HEK293 (cell line): Measurements from ENCODE around the gene ADRA2B.

Experiments used
- CTCF ChIA-PET: fragments of 350-600 bp; formaldehyde crosslinking; extraction: SDS; loops from one replicate; lab custom pipeline; 2021; ENCODE audit warnings: antibody characterized with exemption; lab: Yijun Ruan, JAX
- POLR2A ChIA-PET: fragments of 300-600 bp; formaldehyde crosslinking; extraction: SDS; loops from one replicate; lab custom pipeline; 2020; ENCODE audit warnings: antibody characterized with exemption, inconsistent platforms; lab: Yijun Ruan, JAX
- H3K27ac ChIP-seq: fragments of 200-500 bp; sonication (Bioruptor generic); 2 replicates; pipeline ENCODE4 v1.5.1; 2014; ENCODE audit warnings: low read depth, low read length, control low read depth, inconsistent platforms; ENCODE audit errors: extremely low read depth
- H3K36me3 ChIP-seq, 2 experiments: fragments of 200-500 bp in 1 of 2; sonication (Bioruptor generic) in 1 of 2; 1 replicate in 1 of 2; 2 replicates in 1 of 2; pipeline ENCODE4 v1.5.1; 2014 to 2017; ENCODE audit warnings: inconsistent platforms in 2 of 2, low read length in 2 of 2; ENCODE audit not compliant: control insufficient read depth in 2 of 2, insufficient read depth in 1 of 2
- H3K4me1 ChIP-seq: fragments of 200-500 bp; sonication (Bioruptor generic); 2 replicates; pipeline ENCODE4 v1.5.1; 2014; ENCODE audit warnings: mild to moderate bottlenecking, low read length, inconsistent platforms; ENCODE audit not compliant: control insufficient read depth, insufficient read depth
- H3K4me3 ChIP-seq: 2 replicates; pipeline ENCODE4 v1.5.1; 2011; ENCODE audit warnings: low read depth, mild to moderate bottlenecking, control low read depth, low read length, moderate library complexity
- H3K9me3 ChIP-seq: fragments of 200-500 bp; sonication (Bioruptor generic); 2 replicates; pipeline ENCODE4 v1.5.1; 2014; ENCODE audit warnings: low read depth, low read length, inconsistent platforms; ENCODE audit not compliant: control insufficient read depth, insufficient read depth
- EGR2 ChIP-seq: fragments of 450-650 bp; formaldehyde crosslinking; IDR thresholded peaks from 2 replicates; pipeline ENCODE4 v1.5.1; 2016; ENCODE audit warnings: low read depth, missing biosample characterization, missing genetic modification characterization
- FEZF1 ChIP-seq: fragments of 450-650 bp; formaldehyde crosslinking; IDR thresholded peaks from 2 replicates; pipeline ENCODE4 v1.5.1; 2016; ENCODE audit warnings: missing biosample characterization, missing genetic modification characterization
- GLI2 ChIP-seq: fragments of 450-650 bp; formaldehyde crosslinking; IDR thresholded peaks from 2 replicates; pipeline ENCODE4; 2017; ENCODE audit warnings: missing biosample characterization, missing genetic modification characterization, low read depth, borderline replicate concordance
- GLI4 ChIP-seq: fragments of 450-650 bp; formaldehyde crosslinking; IDR thresholded peaks from 2 replicates; pipeline ENCODE4 v1.5.1; 2016; ENCODE audit warnings: missing biosample characterization, missing genetic modification characterization
- KLF7 ChIP-seq: fragments of 450-650 bp; formaldehyde crosslinking; IDR thresholded peaks from 2 replicates; pipeline ENCODE4 v1.5.1; 2016; ENCODE audit warnings: missing biosample characterization, missing genetic modification characterization, borderline replicate concordance
- ZNF10 ChIP-seq: fragments of 450-650 bp; formaldehyde crosslinking; IDR thresholded peaks from 2 replicates; pipeline ENCODE4 v1.5.1; 2017; ENCODE audit warnings: missing biosample characterization, missing genetic modification characterization
- ZNF140 ChIP-seq: fragments of 450-650 bp; formaldehyde crosslinking; IDR thresholded peaks from 2 replicates; pipeline ENCODE4 v1.5.1; 2016; ENCODE audit warnings: missing biosample characterization, missing genetic modification characterization
- ZNF175 ChIP-seq: fragments of 450-650 bp; formaldehyde crosslinking; IDR thresholded peaks from 2 replicates; pipeline ENCODE4 v1.5.1; 2016; ENCODE audit warnings: missing biosample characterization, missing genetic modification characterization
- ZNF221 ChIP-seq: fragments of 450-650 bp; formaldehyde crosslinking; IDR thresholded peaks from 2 replicates; pipeline ENCODE4 v1.5.1; 2017; ENCODE audit warnings: missing biosample characterization, missing genetic modification characterization, borderline replicate concordance
- ZNF248 ChIP-seq: fragments of 450-650 bp; formaldehyde crosslinking; IDR thresholded peaks from 2 replicates; pipeline ENCODE4 v1.5.1; 2017; ENCODE audit warnings: missing biosample characterization, missing genetic modification characterization
- ZNF37A ChIP-seq: fragments of 450-650 bp; IDR thresholded peaks from 2 replicates; pipeline ENCODE4 v1.5.1; 2018; ENCODE audit warnings: missing biosample characterization, missing genetic modification characterization
- ZNF404 ChIP-seq: fragments of 450-650 bp; formaldehyde crosslinking; IDR thresholded peaks from 2 replicates; pipeline ENCODE4 v1.5.1; 2017; ENCODE audit warnings: missing biosample characterization, missing genetic modification characterization
- ZNF514 ChIP-seq: fragments of 450-650 bp; formaldehyde crosslinking; IDR thresholded peaks from 2 replicates; pipeline ENCODE4 v1.5.1; 2016; ENCODE audit warnings: missing biosample characterization, missing genetic modification characterization
- ZNF521 ChIP-seq: fragments of 450-650 bp; formaldehyde crosslinking; IDR thresholded peaks from 2 replicates; pipeline ENCODE4 v1.5.1; 2017; ENCODE audit warnings: missing biosample characterization, mild to moderate bottlenecking, missing genetic modification characterization
- ZNF585B ChIP-seq: fragments of 450-650 bp; formaldehyde crosslinking; IDR thresholded peaks from 2 replicates; pipeline ENCODE4 v1.5.1; 2016; ENCODE audit warnings: missing biosample characterization, missing genetic modification characterization
- ZNF624 ChIP-seq: fragments of 450-650 bp; formaldehyde crosslinking; IDR thresholded peaks from 2 replicates; pipeline ENCODE4 v1.5.1; 2017; ENCODE audit warnings: missing biosample characterization, missing genetic modification characterization
- ZNF777 ChIP-seq: fragments of 450-650 bp; formaldehyde crosslinking; IDR thresholded peaks from 2 replicates; pipeline ENCODE4 v1.5.1; 2017; ENCODE audit warnings: missing biosample characterization, missing genetic modification characterization, borderline replicate concordance
- ZNF830 ChIP-seq: fragments of 450-650 bp; IDR thresholded peaks from 2 replicates; pipeline ENCODE4 v1.5.0; 2018; ENCODE audit warnings: missing biosample characterization, missing genetic modification characterization, low read depth, mild to moderate bottlenecking, moderate library complexity
- TF ChIP-seq, protein P1 (sequence below): fragments of 450-650 bp; formaldehyde crosslinking; IDR thresholded peaks from 2 replicates; pipeline ENCODE4 v1.5.1; 2016; ENCODE audit warnings: missing biosample characterization, missing genetic modification characterization, borderline replicate concordance
- TF ChIP-seq, protein P2 (sequence below): fragments of 450-650 bp; formaldehyde crosslinking; IDR thresholded peaks from 2 replicates; pipeline ENCODE4 v1.5.1; 2016; ENCODE audit warnings: missing biosample characterization, missing genetic modification characterization
- TF ChIP-seq, protein P3 (sequence below): fragments of 450-650 bp; formaldehyde crosslinking; IDR thresholded peaks from 2 replicates; pipeline ENCODE4 v1.5.1; 2017; ENCODE audit warnings: missing biosample characterization, missing genetic modification characterization
- TF ChIP-seq, protein P4 (sequence below): fragments of 450-650 bp; formaldehyde crosslinking; IDR thresholded peaks from 2 replicates; pipeline ENCODE4 v1.5.1; 2016; ENCODE audit warnings: missing biosample characterization, missing genetic modification characterization

Gene ADRA2B

DNA sequence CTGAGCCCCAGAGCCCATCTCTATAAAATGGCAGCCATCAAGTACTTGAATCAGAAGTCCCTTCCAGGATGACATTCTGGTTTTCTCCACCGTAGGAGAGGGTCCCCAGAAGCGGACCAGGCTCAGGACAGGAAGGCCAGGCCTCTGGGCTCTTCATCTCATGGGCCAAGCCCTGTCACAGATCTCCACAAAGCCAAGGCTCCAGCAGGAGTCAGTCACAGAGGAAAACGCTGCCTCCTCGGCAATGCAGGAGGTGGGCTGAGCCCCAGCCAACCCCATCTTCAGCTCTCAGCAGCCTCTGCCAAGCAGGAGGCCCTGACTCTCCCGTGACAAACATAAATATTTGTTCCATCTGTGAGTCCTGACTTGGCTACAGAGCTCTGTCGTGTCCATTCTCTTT, 42.2 kb downstream of the ADRA2B start (continued):
- TF ChIP-seq, protein P1, sequence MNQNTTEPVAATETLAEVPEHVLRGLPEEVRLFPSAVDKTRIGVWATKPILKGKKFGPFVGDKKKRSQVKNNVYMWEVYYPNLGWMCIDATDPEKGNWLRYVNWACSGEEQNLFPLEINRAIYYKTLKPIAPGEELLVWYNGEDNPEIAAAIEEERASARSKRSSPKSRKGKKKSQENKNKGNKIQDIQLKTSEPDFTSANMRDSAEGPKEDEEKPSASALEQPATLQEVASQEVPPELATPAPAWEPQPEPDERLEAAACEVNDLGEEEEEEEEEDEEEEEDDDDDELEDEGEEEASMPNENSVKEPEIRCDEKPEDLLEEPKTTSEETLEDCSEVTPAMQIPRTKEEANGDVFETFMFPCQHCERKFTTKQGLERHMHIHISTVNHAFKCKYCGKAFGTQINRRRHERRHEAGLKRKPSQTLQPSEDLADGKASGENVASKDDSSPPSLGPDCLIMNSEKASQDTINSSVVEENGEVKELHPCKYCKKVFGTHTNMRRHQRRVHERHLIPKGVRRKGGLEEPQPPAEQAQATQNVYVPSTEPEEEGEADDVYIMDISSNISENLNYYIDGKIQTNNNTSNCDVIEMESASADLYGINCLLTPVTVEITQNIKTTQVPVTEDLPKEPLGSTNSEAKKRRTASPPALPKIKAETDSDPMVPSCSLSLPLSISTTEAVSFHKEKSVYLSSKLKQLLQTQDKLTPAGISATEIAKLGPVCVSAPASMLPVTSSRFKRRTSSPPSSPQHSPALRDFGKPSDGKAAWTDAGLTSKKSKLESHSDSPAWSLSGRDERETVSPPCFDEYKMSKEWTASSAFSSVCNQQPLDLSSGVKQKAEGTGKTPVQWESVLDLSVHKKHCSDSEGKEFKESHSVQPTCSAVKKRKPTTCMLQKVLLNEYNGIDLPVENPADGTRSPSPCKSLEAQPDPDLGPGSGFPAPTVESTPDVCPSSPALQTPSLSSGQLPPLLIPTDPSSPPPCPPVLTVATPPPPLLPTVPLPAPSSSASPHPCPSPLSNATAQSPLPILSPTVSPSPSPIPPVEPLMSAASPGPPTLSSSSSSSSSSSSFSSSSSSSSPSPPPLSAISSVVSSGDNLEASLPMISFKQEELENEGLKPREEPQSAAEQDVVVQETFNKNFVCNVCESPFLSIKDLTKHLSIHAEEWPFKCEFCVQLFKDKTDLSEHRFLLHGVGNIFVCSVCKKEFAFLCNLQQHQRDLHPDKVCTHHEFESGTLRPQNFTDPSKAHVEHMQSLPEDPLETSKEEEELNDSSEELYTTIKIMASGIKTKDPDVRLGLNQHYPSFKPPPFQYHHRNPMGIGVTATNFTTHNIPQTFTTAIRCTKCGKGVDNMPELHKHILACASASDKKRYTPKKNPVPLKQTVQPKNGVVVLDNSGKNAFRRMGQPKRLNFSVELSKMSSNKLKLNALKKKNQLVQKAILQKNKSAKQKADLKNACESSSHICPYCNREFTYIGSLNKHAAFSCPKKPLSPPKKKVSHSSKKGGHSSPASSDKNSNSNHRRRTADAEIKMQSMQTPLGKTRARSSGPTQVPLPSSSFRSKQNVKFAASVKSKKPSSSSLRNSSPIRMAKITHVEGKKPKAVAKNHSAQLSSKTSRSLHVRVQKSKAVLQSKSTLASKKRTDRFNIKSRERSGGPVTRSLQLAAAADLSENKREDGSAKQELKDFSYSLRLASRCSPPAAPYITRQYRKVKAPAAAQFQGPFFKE (tag by site-specific recombination), result no peak
- no peak for TF ChIP-seq ZNF830 (tag by site-specific recombination)
- no peak for TF ChIP-seq GLI4
- TF ChIP-seq GLI2, result no peak
- TF ChIP-seq, protein P2, sequence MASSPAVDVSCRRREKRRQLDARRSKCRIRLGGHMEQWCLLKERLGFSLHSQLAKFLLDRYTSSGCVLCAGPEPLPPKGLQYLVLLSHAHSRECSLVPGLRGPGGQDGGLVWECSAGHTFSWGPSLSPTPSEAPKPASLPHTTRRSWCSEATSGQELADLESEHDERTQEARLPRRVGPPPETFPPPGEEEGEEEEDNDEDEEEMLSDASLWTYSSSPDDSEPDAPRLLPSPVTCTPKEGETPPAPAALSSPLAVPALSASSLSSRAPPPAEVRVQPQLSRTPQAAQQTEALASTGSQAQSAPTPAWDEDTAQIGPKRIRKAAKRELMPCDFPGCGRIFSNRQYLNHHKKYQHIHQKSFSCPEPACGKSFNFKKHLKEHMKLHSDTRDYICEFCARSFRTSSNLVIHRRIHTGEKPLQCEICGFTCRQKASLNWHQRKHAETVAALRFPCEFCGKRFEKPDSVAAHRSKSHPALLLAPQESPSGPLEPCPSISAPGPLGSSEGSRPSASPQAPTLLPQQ (tag by site-specific recombination), result no peak
- TF ChIP-seq ZNF521, result no peak

DNA sequence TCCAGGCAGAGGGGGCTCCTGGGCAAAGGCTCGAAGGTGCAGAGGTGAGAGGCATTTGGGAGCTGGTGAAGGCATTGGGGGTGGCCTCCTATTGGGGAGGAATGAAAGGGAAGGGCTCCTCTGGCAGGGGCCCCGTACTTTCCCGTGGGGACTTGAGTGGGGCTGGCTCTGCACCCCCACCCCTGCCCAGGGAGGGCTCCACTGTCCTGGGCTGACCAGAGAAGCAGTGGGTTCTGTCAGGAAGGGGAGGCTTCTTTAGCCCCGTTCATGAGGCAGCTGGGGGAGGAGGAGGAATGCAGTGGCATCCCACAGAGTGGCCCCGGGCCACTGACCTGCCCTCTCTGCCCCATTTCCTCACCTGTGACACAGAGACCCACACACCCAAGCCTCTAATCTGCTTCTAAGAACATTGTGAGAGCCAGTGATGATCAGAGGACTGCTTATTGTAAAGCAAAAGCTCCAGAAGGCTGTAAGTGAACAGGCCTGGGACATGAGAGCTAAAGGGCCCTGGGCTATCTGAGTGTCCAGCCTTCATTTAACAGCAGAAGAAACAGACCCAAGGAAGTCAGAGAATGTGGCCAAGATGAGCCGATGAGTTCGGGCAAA, 43.1 kb downstream of the ADRA2B start:
- CTCF ChIA-PET, result interaction anchor here (0.9 to 2.7 kb wide), 2 partner anchors 44 to 102 kb away, joined by 4 to 13 read pairs; no protein-coding TSS in a partner anchor
- no peak overlapping the region for H3K4me3 ChIP-seq
- POLR2A ChIA-PET, result no interaction called here
- no peaks in the 10 kb centered on the region for H3K36me3 ChIP-seq
- no peaks in the 10 kb centered on the region for H3K4me1 ChIP-seq
- H3K9me3 ChIP-seq, result no peaks in the 10 kb centered on the region; the same call in 1 of the 2 replicates
- TF ChIP-seq ZNF10 (tag by site-specific recombination) (no peak), ZNF140 (tag by site-specific recombination) (no peak), FEZF1 (tag by site-specific recombination) (no peak), ZNF585B (tag by site-specific recombination) (no peak), ZNF221 (no peak), ZNF248 (tag by site-specific recombination) (no peak), ZNF624 (tag by site-specific recombination) (no peak), ZNF404 (no peak), KLF7 (no peak), ZNF37A (tag by site-specific recombination) (no peak), ZNF175 (tag by site-specific recombination) (no peak), ZNF514 (no peak), EGR2 (tag by site-specific recombination) (no peak), ZNF777 (tag by site-specific recombination) (no peak)
- TF ChIP-seq, protein P3, sequence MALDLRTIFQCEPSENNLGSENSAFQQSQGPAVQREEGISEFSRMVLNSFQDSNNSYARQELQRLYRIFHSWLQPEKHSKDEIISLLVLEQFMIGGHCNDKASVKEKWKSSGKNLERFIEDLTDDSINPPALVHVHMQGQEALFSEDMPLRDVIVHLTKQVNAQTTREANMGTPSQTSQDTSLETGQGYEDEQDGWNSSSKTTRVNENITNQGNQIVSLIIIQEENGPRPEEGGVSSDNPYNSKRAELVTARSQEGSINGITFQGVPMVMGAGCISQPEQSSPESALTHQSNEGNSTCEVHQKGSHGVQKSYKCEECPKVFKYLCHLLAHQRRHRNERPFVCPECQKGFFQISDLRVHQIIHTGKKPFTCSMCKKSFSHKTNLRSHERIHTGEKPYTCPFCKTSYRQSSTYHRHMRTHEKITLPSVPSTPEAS (tag by site-specific recombination), result no peak
- TF ChIP-seq, protein P4, sequence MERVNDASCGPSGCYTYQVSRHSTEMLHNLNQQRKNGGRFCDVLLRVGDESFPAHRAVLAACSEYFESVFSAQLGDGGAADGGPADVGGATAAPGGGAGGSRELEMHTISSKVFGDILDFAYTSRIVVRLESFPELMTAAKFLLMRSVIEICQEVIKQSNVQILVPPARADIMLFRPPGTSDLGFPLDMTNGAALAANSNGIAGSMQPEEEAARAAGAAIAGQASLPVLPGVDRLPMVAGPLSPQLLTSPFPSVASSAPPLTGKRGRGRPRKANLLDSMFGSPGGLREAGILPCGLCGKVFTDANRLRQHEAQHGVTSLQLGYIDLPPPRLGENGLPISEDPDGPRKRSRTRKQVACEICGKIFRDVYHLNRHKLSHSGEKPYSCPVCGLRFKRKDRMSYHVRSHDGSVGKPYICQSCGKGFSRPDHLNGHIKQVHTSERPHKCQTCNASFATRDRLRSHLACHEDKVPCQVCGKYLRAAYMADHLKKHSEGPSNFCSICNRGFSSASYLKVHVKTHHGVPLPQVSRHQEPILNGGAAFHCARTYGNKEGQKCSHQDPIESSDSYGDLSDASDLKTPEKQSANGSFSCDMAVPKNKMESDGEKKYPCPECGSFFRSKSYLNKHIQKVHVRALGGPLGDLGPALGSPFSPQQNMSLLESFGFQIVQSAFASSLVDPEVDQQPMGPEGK, result no peak
- H3K27ac ChIP-seq, result no peak overlapping the region
